ENCODE results near the gene HGFAC. TPM values are rescaled to one million over a fixed set of nuclear protein-coding genes. Genes with fewer than 3 reads are reported as not detected.

HGFAC gene
- polyA plus RNA-seq, 1 of the 3 experiments (the other 2 are of a cell fraction) = 0.43 TPM

DNA sequence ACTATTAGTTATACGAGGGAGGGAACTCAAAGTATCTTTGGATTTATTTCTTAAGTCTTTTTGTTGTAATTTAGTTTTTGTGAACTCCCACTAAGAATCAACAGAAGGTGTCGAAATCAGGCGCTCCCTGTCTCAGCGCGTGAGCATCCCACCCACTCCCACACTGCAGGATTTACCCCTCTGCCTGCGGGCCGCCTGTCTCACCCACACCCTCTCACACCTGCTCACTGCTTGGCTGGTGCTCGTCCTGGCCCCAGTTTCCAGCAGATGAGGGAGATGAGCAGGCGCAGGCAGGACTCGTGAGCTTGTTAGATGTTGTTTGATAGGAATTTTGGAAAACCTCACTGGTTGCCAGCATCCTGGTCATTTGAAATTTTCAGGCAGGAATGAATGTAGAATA lies 20.8 kb upstream of the HGFAC start:
- H3K27ac ChIP-seq (ENCODE audit: low read depth in 2 of 2, low read length in 1 of 2) = no peak overlapping the region
- H3K4me1 ChIP-seq (ENCODE audit: control insufficient read depth in 1 of 2, insufficient read depth in 2 of 2, low read depth in 1 of 2, low read length in 1 of 2) = peaks cover 0 to under 1% of the 10 kb centered on the region in 2 experiments; a peak in 1 of 4 replicates
- TF ChIP-seq USF2 (IDR thresholded peaks at IDR 0.05; ENCODE audit: borderline replicate concordance, low read depth, low read length) (no peak), CHD2 (IDR thresholded peaks at IDR 0.05; ENCODE audit: low read length, partially characterized antibody) (no peak), POLR2AphosphoS5 (IDR thresholded peaks at IDR 0.05; ENCODE audit: low read depth, low read length) (no peak), ZBTB33 (IDR thresholded peaks at IDR 0.05; ENCODE audit: borderline replicate concordance, low read depth) (no peak), TAF1 (IDR thresholded peaks at IDR 0.05; ENCODE audit: borderline replicate concordance, low read depth, low read length) (no peak), MXI1 (IDR thresholded peaks at IDR 0.05; ENCODE audit: low read depth, low read length) (no peak), SIN3A (IDR thresholded peaks at IDR 0.05; ENCODE audit: borderline replicate concordance, low read depth, low read length) (no peak), TEAD4 (IDR thresholded peaks at IDR 0.05; ENCODE audit: borderline replicate concordance, insufficient read depth) (no peak), RCOR1 (IDR thresholded peaks at IDR 0.05; ENCODE audit: low read length) (no peak), REST (IDR thresholded peaks at IDR 0.05; ENCODE audit: low read depth, low read length) (no peak), RFX5 (IDR thresholded peaks at IDR 0.05; ENCODE audit: low read length) (no peak), NFIC (IDR thresholded peaks at IDR 0.05; ENCODE audit: borderline replicate concordance) (no peak), NRF1 (IDR thresholded peaks at IDR 0.05; ENCODE audit: low read depth, low read length) (no peak)
- TF ChIP-seq, protein P1, sequence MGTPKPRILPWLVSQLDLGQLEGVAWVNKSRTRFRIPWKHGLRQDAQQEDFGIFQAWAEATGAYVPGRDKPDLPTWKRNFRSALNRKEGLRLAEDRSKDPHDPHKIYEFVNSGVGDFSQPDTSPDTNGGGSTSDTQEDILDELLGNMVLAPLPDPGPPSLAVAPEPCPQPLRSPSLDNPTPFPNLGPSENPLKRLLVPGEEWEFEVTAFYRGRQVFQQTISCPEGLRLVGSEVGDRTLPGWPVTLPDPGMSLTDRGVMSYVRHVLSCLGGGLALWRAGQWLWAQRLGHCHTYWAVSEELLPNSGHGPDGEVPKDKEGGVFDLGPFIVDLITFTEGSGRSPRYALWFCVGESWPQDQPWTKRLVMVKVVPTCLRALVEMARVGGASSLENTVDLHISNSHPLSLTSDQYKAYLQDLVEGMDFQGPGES (IDR thresholded peaks at IDR 0.05; ENCODE audit: low read depth, low read length) = no peak
- TF ChIP-seq, protein P2, sequence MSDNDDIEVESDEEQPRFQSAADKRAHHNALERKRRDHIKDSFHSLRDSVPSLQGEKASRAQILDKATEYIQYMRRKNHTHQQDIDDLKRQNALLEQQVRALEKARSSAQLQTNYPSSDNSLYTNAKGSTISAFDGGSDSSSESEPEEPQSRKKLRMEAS (IDR thresholded peaks at IDR 0.05; ENCODE audit: low read depth) = no peak
- TF ChIP-seq, protein P3, sequence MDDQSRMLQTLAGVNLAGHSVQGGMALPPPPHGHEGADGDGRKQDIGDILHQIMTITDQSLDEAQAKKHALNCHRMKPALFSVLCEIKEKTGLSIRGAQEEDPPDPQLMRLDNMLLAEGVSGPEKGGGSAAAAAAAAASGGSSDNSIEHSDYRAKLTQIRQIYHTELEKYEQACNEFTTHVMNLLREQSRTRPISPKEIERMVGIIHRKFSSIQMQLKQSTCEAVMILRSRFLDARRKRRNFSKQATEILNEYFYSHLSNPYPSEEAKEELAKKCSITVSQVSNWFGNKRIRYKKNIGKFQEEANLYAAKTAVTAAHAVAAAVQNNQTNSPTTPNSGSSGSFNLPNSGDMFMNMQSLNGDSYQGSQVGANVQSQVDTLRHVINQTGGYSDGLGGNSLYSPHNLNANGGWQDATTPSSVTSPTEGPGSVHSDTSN (IDR thresholded peaks at IDR 0.05) = no peak
- 97% methylated on average over 10 of the region's 10 CpGs for WGBS (ENCODE audit: low lambda C conversion rate)
- no peaks in the 10 kb centered on the region for H3K9me3 ChIP-seq
- no peaks in the 10 kb centered on the region for H3K27me3 ChIP-seq (ENCODE audit: insufficient read depth)
- no peak overlapping the region for H2AFZ ChIP-seq (ENCODE audit: low read depth)
- peaks cover 2 to 31% of the 10 kb centered on the region in 2 experiments for H3K36me3 ChIP-seq (replicated peaks in 1 of 2; ENCODE audit: control insufficient read depth in 1 of 2, insufficient read depth in 2 of 2, low read length in 1 of 2)
- H3K79me2 ChIP-seq (ENCODE audit: insufficient read depth) = no peaks in the 10 kb centered on the region
- H3K9me2 ChIP-seq = no peaks in the 10 kb centered on the region
- CTCF ChIA-PET = interaction anchor here (0.7 to 2.1 kb wide), 2 partner anchors 23 to 372 kb away, joined by 3 to 8 read pairs; no protein-coding TSS in a partner anchor
- H3K4me2 ChIP-seq = no peak overlapping the region
- POLR2A ChIA-PET = no interaction called here
- no peaks in the 10 kb centered on the region for H4K20me1 ChIP-seq (ENCODE audit: insufficient read depth)
- H3K9ac ChIP-seq = no peak overlapping the region
- DNase-seq = no peak
- no peaks in the 10 kb centered on the region for H3F3A ChIP-seq (replicated peaks; ENCODE audit: insufficient read depth)
- H3K4me3 ChIP-seq (ENCODE audit: low read depth in 2 of 2, low read length in 1 of 2) = no peak overlapping the region
